Panc1 (cell line): ENCODE results near the gene CHST9.

Source experiments
- POLR2AphosphoS5 ChIP-seq: IDR thresholded peaks from 2 replicates; pipeline ENCODE4 v1.6.1; 2012; ENCODE audit warnings: mild to moderate bottlenecking, low read depth, low read length, moderate library complexity
- TCF7L2 ChIP-seq: IDR thresholded peaks from 2 replicates; pipeline ENCODE4 v1.6.1; 2011; ENCODE audit warnings: mild to moderate bottlenecking, low read depth, low read length, inconsistent platforms
- TF ChIP-seq, protein P1 (sequence below): fragments of 450-650 bp; IDR thresholded peaks from 2 replicates; pipeline ENCODE4 v1.5.1; 2017; ENCODE audit warnings: mild to moderate bottlenecking

GRCh38 chr18:27114842-27115241 is 70.3 kb downstream of the CHST9 start:
- TF ChIP-seq, protein P1, sequence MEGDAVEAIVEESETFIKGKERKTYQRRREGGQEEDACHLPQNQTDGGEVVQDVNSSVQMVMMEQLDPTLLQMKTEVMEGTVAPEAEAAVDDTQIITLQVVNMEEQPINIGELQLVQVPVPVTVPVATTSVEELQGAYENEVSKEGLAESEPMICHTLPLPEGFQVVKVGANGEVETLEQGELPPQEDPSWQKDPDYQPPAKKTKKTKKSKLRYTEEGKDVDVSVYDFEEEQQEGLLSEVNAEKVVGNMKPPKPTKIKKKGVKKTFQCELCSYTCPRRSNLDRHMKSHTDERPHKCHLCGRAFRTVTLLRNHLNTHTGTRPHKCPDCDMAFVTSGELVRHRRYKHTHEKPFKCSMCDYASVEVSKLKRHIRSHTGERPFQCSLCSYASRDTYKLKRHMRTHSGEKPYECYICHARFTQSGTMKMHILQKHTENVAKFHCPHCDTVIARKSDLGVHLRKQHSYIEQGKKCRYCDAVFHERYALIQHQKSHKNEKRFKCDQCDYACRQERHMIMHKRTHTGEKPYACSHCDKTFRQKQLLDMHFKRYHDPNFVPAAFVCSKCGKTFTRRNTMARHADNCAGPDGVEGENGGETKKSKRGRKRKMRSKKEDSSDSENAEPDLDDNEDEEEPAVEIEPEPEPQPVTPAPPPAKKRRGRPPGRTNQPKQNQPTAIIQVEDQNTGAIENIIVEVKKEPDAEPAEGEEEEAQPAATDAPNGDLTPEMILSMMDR: no peak
- no peak for TF ChIP-seq POLR2AphosphoS5
- TF ChIP-seq TCF7L2: no peak
